Endometrium (tissue), 2 donors: ENCODE data around the gene MYBBP1A.

Experiments used
- FAIRE-seq: peaks from 2 replicates; lab custom pipeline; 2012; peaks lifted over from hg19 to GRCh38; lab: Jason Lieb, UNC
- donor health status: control.
- donor health status: control.

MYBBP1A gene

DNA sequence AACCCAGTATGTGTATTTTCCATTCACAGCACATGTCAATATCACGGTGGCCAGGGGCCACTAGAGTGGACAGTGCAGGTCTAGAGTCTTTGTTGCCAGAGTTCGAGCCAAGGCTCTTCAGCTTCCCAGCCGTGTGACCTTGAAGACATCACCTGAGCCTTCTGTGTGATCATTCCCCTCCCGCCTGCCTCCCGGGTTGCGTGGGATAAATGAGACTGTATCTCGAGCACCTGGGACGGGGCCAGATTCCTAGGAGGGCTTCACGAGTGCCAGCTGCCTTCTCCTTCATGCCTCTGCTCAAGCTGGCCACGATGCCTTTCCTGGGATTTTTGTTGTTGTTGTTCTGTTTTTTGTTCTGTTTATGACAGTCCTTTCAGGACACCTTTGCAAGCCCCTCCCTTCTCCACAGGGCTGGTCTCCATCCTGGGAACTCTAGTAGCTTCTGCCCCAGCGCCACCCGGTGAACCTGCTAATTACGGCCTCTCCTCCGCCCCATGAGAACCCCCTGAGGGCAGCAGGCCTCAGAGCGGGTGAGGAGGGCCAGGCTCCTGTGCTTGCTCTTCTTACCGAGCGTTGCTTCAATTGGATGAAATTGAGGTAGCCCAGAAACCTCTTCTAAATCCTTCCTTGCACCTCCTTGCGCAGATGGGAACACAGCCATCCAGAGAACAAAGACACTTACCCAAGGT is 52.6 kb downstream of the MYBBP1A start:
- FAIRE-seq, result no peak

DNA sequence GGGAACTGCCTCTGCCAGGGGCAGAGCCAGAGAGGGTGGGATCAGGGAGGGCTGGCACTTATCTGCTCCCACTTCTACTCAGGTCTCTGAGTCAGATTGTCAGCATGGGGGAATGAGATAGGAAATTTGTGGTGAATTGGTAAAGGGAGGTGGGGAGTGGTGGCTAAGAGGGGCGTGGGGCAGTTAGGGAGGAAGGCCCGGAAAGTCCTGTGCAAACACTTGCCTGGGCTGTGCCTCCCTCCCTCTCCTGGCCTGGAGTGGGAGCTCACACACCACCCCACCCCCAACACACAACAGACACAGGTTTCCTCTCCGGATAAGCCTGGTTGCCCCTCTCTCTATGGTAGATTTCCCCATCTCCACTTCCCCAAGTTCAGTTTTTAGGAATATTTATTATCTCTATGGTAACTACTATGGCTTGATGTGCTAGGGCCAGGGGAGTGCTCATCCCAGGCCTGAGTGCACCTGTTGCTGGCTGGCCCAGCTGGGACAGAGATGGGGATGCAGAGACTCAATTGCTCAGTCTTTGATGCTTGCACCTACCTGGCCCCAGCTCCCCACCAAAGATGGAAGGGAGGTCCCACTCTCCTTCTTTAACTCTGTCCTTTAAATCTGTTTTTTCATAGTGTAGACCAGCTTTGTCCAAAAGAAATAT is 53.8 kb downstream of the MYBBP1A start:
- no peak for FAIRE-seq

DNA sequence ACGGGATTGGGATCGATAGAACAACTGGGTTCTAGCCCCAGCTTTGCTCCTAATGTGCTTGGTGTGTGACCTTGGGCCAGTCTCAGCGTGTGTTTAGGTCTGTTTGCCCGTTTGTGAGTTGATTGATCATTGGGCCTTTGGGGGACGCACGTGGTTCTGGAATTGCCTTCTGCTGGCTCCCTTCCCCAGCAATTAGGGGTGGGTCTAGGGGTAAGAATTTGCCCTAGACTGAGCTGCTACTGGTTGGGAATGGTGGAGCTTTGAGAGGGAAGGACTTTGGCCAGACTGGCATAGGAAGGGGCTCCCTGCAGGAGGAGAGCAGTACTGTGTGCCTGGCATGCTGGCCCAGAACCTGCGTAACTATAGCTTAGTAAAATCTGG is 55.0 kb downstream of the MYBBP1A start:
- FAIRE-seq, result no peak

DNA sequence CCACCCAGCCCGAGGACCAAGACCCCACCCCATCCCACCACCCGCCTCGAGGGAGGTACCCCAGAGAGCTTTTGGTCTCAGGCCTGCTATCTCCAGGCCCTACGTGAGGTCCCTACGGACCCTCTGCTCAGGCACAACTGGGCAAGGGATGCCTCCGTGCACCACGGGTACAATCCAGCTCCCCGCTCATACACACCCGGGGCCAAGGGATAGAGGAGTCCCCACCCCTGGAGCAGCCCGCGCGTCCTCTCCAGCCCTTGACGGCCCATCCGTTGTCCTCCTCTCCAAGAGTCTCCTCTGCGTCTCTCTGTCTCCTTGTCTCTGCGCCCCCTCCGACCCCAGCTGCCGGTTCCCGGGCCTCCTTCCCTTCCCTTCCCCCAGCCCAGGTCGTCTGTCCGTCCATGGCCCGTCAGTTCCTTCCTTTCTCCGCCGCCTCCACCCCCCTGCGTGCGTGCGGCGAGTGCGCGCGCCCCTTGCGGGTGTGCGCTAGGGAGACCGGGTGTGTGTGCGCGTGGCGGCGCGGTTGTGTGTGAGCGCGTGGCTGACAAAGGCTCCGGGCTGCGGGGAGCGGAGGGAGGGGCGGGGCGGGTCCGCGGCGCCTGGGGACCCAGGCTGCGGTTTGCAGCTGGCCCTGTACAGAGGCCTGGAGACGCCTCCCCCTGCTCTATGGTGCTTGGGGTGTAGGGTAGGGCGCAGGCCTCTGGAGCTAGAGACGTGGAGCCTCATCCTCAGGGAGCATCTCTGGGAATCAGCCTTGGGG is 55.6 kb downstream of the MYBBP1A start:
- FAIRE-seq, result no peak

- FAIRE-seq, result no peak
These were observed 56.5 kb downstream of the MYBBP1A start, which contains the start of gene SPNS2 for GRCh38 chr17:4498461-4499397. Gene SPNS2 (plus strand): TSS chr17:4498881. CDS start chr17:4499048, 167 bp downstream.

- FAIRE-seq, result no peak
These were observed 57.9 kb downstream of the MYBBP1A start for GRCh38 chr17:4497101-4497824.

DNA sequence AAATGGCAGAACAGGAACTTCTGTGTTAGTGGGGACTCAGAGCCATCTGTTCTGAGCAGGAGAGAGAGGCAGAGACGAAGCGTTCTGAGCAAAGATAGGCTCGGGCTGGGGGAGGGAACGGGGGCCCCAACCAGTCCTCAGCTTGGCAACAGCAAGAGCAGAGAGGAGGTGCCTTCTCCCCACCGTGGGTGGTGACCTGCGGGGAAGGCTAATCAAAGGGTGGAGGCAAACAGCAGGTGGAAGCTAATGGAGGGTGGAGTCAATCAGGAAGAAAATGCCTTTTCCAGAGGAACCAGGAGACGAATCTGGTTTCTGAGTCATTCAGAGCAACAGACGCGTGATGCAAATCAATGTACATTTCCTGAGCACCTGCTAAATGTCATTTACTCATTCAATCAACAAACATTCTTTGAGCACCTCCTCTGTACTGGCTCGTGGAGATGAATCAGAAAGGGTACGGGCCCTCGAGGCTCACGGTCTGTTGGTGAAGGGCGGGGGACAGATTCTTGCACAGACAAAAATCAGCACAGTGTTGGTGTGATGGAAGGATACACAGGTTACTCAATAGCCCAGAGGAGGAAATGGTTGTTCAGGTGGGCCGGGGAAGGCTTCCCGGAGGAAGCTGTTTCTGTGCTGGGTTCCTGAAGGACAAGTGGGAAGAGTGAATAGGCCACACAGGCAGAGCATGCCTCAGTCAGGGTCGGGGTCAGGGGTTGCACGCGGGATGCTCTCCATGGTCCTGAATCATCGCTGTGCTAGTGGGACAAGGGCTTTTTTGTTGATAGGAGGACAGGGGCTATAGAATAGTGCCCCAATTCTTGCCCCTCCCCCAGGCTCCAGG is 62.2 kb downstream of the MYBBP1A start:
- FAIRE-seq, result no peak

GRCh38 chr17:4490637-4491061 is 64.5 kb downstream of the MYBBP1A start:
- FAIRE-seq, result no peak

DNA sequence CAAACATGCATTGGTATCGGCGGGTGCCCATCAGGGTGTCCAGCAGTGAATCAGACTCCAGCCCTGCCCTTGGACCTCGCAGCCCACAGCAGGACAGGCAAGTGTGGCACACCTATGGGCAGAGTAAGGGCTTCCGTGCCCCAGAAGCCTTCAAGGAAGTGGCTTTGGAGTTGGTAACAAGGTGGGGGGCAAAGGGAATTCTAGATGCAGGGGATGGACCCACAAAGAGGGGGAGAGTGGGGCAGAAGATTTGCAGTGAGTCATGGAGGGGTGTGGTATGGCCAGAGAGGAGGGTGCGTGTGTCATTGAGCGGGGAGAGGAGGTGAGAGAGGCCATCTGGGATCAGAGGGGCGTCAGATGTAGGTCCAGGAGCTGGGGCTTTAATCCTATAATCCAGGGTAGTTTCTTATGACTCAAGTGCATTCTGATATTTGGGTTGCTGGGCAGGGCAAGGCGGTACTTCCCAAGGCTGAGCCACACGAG is 65.0 kb downstream of the MYBBP1A start:
- no peak for FAIRE-seq

DNA sequence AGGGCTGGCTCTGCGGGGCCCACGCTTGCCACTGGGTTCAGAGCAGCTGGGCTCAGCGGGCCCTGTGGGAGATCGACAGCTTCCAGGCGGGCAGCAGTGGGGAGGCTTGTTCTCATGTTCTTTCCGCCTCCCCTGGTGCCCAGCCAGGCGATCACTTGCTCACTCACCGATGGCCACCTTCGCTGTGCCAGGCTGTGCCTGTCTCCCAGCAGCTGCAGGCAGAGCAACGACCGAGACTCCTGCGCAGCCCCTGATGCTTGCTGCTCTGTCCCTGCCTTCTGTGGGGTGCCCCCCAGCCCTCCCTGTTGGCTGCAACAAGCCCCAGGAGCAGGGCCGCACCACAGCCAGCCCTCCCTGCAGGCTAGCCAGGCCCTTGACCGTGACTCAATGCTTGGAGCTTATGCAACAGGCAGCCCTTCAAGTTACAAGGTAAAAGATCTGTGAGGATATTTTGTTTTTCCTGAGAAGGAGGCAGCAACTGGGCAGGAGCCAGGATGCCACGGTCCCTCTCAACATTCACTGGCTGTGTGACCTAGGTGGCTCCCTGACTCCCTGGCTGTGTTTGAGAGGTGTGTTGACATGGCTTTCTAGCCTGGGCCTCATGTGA is 66.1 kb downstream of the MYBBP1A start:
- FAIRE-seq, result no peak
